Measurements from ENCODE around the gene GUCD1. TPM values are rescaled to one million over a fixed set of nuclear protein-coding genes. Genes with fewer than 3 reads are reported as not detected.
"Not testable (repeated sequence)": the region's sequence is repeated elsewhere in the genome, so short reads cannot be mapped to it uniquely, and the experiment has no call there.

Gene GUCD1
- total RNA-seq, 1 experiment from 2014 or later = 68.4 TPM

- Histone ChIP-seq H3K4me1 (peaks cover 27% of the 10 kb centered on the region), H3K27me3 (no peaks in the 10 kb centered on the region), H3K4me3 (no peak overlapping the region), H3K27ac (no peak overlapping the region), H3K36me3 (peaks cover 3% of the 10 kb centered on the region), H3K9me3 (replicated peaks) (no peaks in the 10 kb centered on the region)
- DNase-seq = no peak
Measured at GRCh38 chr22:24535348-24535747, 19.6 kb downstream of the GUCD1 start.

- Histone ChIP-seq H3K27ac (no peak overlapping the region), H3K4me3 (no peak overlapping the region)
Measured at GRCh38 chr22:24532075-24532474, 22.9 kb downstream of the GUCD1 start.

GRCh38 chr22:24530968-24531367 lies 24.0 kb downstream of the GUCD1 start:
- not testable (repeated sequence) for H3K4me3 ChIP-seq; DNase-seq; H3K27ac ChIP-seq; H3K27me3 ChIP-seq; H3K4me1 ChIP-seq; H3K9me3 ChIP-seq (replicated peaks); H3K36me3 ChIP-seq

More at GRCh38 chr22:24532075-24532474, 22.9 kb downstream of the GUCD1 start:
- DNase-seq = no peak
- Histone ChIP-seq H3K9me3 (replicated peaks) (no peaks in the 10 kb centered on the region), H3K4me1 (peaks cover 21% of the 10 kb centered on the region), H3K27me3 (no peaks in the 10 kb centered on the region), H3K36me3 (no peaks in the 10 kb centered on the region)

- Histone ChIP-seq H3K9me3 (replicated peaks) (no peaks in the 10 kb centered on the region), H3K4me1 (peaks cover 9% of the 10 kb centered on the region), H3K27ac (no peak overlapping the region), H3K4me3 (no peak overlapping the region), H3K27me3 (no peaks in the 10 kb centered on the region), H3K36me3 (no peaks in the 10 kb centered on the region)
- DNase-seq = no peak
Measured at GRCh38 chr22:24529898-24530297, 25.0 kb downstream of the GUCD1 start.

GRCh38 chr22:24526191-24526590 lies 28.7 kb downstream of the GUCD1 start:
- Histone ChIP-seq H3K9me3 (replicated peaks) (no peaks in the 10 kb centered on the region), H3K27me3 (no peaks in the 10 kb centered on the region), H3K36me3 (no peaks in the 10 kb centered on the region), H3K4me1 (peaks cover 6% of the 10 kb centered on the region), H3K27ac (no peak overlapping the region), H3K4me3 (no peak overlapping the region)
- DNase-seq = no peak

GRCh38 chr22:24525416-24526037 lies 29.4 kb downstream of the GUCD1 start:
- no peaks in the 10 kb centered on the region for H3K27me3 ChIP-seq
- H3K4me1 ChIP-seq = peaks cover 6% of the 10 kb centered on the region
- H3K27ac ChIP-seq = no peak overlapping the region
- H3K36me3 ChIP-seq = no peaks in the 10 kb centered on the region
- H3K9me3 ChIP-seq (replicated peaks) = no peaks in the 10 kb centered on the region
- peak; percentile 74 to 84 for DNase-seq
- H3K4me3 ChIP-seq = no peak overlapping the region

GRCh38 chr22:24523873-24524272 lies 31.1 kb downstream of the GUCD1 start:
- no peak for DNase-seq
- Histone ChIP-seq H3K4me3 (no peak overlapping the region), H3K9me3 (replicated peaks) (no peaks in the 10 kb centered on the region), H3K27me3 (no peaks in the 10 kb centered on the region), H3K4me1 (peaks cover 6% of the 10 kb centered on the region), H3K36me3 (no peaks in the 10 kb centered on the region), H3K27ac (no peak overlapping the region)

- H3K4me3 ChIP-seq = no peak overlapping the region
- H3K36me3 ChIP-seq = no peaks in the 10 kb centered on the region
- no peak overlapping the region for H3K27ac ChIP-seq
- peak; percentile 46 to 70 for DNase-seq
- H3K9me3 ChIP-seq (replicated peaks) = no peaks in the 10 kb centered on the region
- peaks cover 9% of the 10 kb centered on the region for H3K4me1 ChIP-seq
- no peaks in the 10 kb centered on the region for H3K27me3 ChIP-seq
Measured at GRCh38 chr22:24521791-24522245, 33.1 kb downstream of the GUCD1 start.

- H3K27me3 ChIP-seq = no peaks in the 10 kb centered on the region
- H3K9me3 ChIP-seq (replicated peaks) = no peaks in the 10 kb centered on the region
- DNase-seq = no peak
- peaks cover 5% of the 10 kb centered on the region for H3K4me1 ChIP-seq
- no peak overlapping the region for H3K4me3 ChIP-seq
- no peaks in the 10 kb centered on the region for H3K36me3 ChIP-seq
- no peak overlapping the region for H3K27ac ChIP-seq
Measured at GRCh38 chr22:24519496-24519895, 35.4 kb downstream of the GUCD1 start.

GRCh38 chr22:24518771-24519485 lies 36.0 kb downstream of the GUCD1 start:
- Histone ChIP-seq H3K4me1 (peaks cover 11% of the 10 kb centered on the region), H3K36me3 (no peaks in the 10 kb centered on the region), H3K27me3 (no peaks in the 10 kb centered on the region), H3K4me3 (no peak overlapping the region), H3K9me3 (replicated peaks) (no peaks in the 10 kb centered on the region), H3K27ac (no peak overlapping the region)
- no peak for DNase-seq

GRCh38 chr22:24518228-24518627 lies 36.7 kb downstream of the GUCD1 start:
- H3K27ac ChIP-seq = no peak overlapping the region
- no peaks in the 10 kb centered on the region for H3K9me3 ChIP-seq (replicated peaks)
- no peaks in the 10 kb centered on the region for H3K36me3 ChIP-seq
- H3K4me1 ChIP-seq = peaks cover 14% of the 10 kb centered on the region
- no peak overlapping the region for H3K4me3 ChIP-seq
- DNase-seq = no peak
- H3K27me3 ChIP-seq = no peaks in the 10 kb centered on the region

GRCh38 chr22:24517446-24517845 lies 37.5 kb downstream of the GUCD1 start:
- Histone ChIP-seq H3K27ac (no peak overlapping the region), H3K27me3 (no peaks in the 10 kb centered on the region), H3K9me3 (replicated peaks) (no peaks in the 10 kb centered on the region), H3K4me1 (peaks cover 14% of the 10 kb centered on the region), H3K36me3 (no peaks in the 10 kb centered on the region), H3K4me3 (no peak overlapping the region)
- DNase-seq = no peak

GRCh38 chr22:24516301-24516737 lies 38.6 kb downstream of the GUCD1 start:
- Histone ChIP-seq H3K36me3 (no peaks in the 10 kb centered on the region), H3K27me3 (no peaks in the 10 kb centered on the region), H3K4me1 (peaks cover 14% of the 10 kb centered on the region), H3K27ac (no peak overlapping the region), H3K4me3 (no peak overlapping the region), H3K9me3 (replicated peaks) (no peaks in the 10 kb centered on the region)
- no peak for DNase-seq

- H3K4me3 ChIP-seq = no peak overlapping the region
- no peaks in the 10 kb centered on the region for H3K9me3 ChIP-seq (replicated peaks)
Measured at GRCh38 chr22:24515027-24515338, 40.0 kb downstream of the GUCD1 start.

GRCh38 chr22:24514241-24515026 lies 40.5 kb downstream of the GUCD1 start:
- Histone ChIP-seq H3K27me3 (no peaks in the 10 kb centered on the region), H3K4me1 (peaks cover 23% of the 10 kb centered on the region), H3K36me3 (no peaks in the 10 kb centered on the region), H3K27ac (no peak overlapping the region), H3K9me3 (replicated peaks) (no peaks in the 10 kb centered on the region), H3K4me3 (no peak overlapping the region)
- DNase-seq = peak; percentile 33 to 55

More at GRCh38 chr22:24515027-24515338, 40.0 kb downstream of the GUCD1 start:
- Histone ChIP-seq H3K27me3 (no peaks in the 10 kb centered on the region), H3K4me1 (peaks cover 23% of the 10 kb centered on the region), H3K36me3 (no peaks in the 10 kb centered on the region), H3K27ac (no peak overlapping the region)
- no peak for DNase-seq

Measured in SJCRH30 (cell line).